Stomach smooth muscle (tissue), 2 donors: ENCODE results near the gene GPR108.
"Not testable (repeated sequence)": the region's sequence is repeated elsewhere in the genome, so short reads cannot be mapped to it uniquely, and the experiment has no call there.

ENCODE experiments used
- H3K27ac ChIP-seq: one replicate; pipeline ENCODE4 v1.7.0; 2013; ENCODE audit warnings: mild to moderate bottlenecking, low read length, inconsistent platforms
- H3K27me3 ChIP-seq, 2 donors: one replicate each; pipeline ENCODE4 v1.7.0; 2013; ENCODE audit warnings: low read length in 2 of 2; ENCODE audit not compliant: insufficient read depth in 2 of 2, control insufficient read depth in 1 of 2
- H3K36me3 ChIP-seq, 2 donors: one replicate each; pipeline ENCODE4 v1.7.0; 2013; ENCODE audit warnings: low read length in 2 of 2; ENCODE audit not compliant: control insufficient read depth in 2 of 2, insufficient read depth in 2 of 2
- H3K4me1 ChIP-seq: one replicate; pipeline ENCODE4 v1.7.0; 2013; ENCODE audit warnings: low read length; ENCODE audit not compliant: control insufficient read depth, insufficient read depth
- H3K4me3 ChIP-seq, 2 donors: one replicate each; pipeline ENCODE4 v1.7.0; 2013; ENCODE audit warnings: low read length in 2 of 2
- H3K9ac ChIP-seq, 2 donors: one replicate each; pipeline ENCODE4 v1.7.0; 2013; ENCODE audit warnings: low read length in 2 of 2, mild to moderate bottlenecking in 1 of 2
- H3K9me3 ChIP-seq, 2 donors: one replicate each; pipeline ENCODE4 v1.7.0; 2013; ENCODE audit warnings: low read length in 2 of 2; ENCODE audit not compliant: control insufficient read depth in 2 of 2
- donor health status: healthy.
- donor health status: Pancreatic carcinoma.

The GPR108 gene

DNA sequence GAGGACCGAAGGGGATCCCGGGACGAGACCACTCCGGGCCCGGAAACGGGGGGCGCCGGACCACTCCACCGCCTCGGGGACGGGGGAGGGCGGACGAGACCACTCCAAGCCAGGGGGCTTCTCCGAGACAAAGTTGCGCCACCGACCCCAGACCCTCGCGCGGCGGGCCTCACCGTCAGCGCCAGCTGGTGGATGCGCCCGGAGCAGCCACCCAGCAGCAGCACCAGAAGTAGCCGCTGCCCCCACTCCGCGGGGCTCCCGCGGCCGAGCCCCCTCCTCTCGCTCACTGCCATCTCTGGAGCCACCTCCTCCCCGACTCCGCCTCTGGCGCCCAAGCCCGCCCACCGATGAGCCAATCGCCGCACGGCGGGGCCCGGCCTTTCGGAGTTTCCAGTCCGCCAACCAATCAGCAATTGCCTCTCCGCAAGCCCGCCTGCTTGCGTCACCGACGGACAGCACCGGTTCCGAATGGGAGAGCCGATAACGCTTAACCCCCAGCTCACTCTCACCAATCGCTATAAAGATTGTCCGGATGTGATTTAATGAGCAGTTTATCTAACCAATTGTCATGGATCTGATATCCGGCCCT, at the start of gene GPR108:
Gene GPR108, minus strand, starts transcription at position 297 of the 589 bp plus-strand sequence. Its CDS starts 4 bp downstream, at position 293.
- peak within 1 kb of the TSS; percentile 85 to 90 for H3K4me3 ChIP-seq
- H3K4me1 ChIP-seq: peaks cover 43% of the 10 kb centered on the region
- H3K36me3 ChIP-seq: peaks cover 5% of the 10 kb centered on the region in 2 donors
- H3K27ac ChIP-seq: peak within 1 kb of the TSS; percentile 97
- peak within 1 kb of the TSS; percentile 86 to 87 for H3K9ac ChIP-seq
- H3K9me3 ChIP-seq: no peaks in the 10 kb centered on the region
- H3K27me3 ChIP-seq: no peaks in the 10 kb centered on the region

DNA sequence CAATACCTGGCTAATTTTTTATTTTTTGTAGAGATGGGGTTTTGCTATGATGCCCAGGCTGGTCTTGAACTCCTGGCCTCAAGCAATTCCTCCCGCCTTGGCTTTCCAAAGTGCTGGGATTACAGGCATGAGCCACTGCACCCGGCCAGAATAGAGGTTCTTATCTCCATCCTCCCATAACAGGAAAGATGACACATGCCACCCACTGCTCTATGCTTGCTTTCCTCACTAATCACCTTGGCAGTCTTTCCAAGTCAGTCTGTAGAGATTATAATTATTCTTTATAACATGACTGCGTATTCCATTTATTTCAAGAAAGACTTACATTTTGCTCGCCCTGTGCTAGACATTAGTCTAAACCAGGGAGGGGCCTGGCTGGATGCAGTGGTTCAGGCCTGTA, 41.8 kb upstream of the GPR108 start:
- H3K36me3 ChIP-seq: no peaks in the 10 kb centered on the region
- no peak overlapping the region for H3K9ac ChIP-seq
- H3K4me3 ChIP-seq: no peak overlapping the region
- H3K9me3 ChIP-seq: no peaks in the 10 kb centered on the region
- H3K4me1 ChIP-seq: peaks cover 2% of the 10 kb centered on the region
- no peak overlapping the region for H3K27ac ChIP-seq
- H3K27me3 ChIP-seq: peaks cover 0 to 2% of the 10 kb centered on the region in 2 donors

DNA sequence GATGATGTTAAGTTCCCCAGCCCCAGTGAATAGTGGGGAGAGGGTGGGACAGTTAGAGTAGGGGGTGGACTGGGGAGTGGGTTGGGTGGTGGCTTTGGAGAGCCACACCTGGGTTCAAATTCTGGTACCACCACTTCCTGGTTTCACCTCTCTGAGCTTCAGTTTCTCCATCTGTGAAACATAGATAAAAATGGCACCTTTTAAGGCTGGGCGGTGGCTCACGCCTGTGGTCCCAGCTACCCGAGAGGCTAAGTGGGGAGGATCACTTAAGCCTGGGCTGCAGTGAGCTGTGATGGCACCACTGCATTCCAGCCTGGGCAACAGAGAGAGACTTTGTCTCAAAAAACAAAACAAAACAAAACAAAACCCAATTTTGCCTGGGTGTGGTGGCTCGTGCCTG, 41.0 kb upstream of the GPR108 start:
- H3K9ac ChIP-seq: no peak overlapping the region
- H3K9me3 ChIP-seq: no peaks in the 10 kb centered on the region
- peaks cover 0 to 2% of the 10 kb centered on the region in 2 donors for H3K27me3 ChIP-seq
- H3K27ac ChIP-seq: no peak overlapping the region
- no peak overlapping the region for H3K4me3 ChIP-seq
- H3K4me1 ChIP-seq: peaks cover 3% of the 10 kb centered on the region
- H3K36me3 ChIP-seq: no peaks in the 10 kb centered on the region

DNA sequence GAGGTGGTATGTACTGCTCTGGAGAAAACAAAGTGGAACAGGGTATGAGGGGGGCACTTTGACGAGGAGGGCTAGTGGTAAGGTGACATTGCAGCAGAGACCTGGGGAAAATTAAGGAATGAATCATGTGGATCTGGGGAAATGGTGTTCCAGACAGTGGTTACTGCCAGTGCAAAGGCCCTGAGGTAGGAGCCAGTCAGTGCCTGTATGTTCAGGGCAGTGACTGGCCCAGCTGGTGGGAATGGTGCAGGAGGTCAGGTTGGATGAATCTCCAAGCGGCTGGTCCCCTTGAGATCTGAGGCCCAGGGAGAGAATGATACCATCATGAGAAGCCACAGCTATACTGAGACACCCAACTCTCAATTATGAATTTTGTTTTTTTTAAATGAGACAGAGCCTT, 40.1 kb upstream of the GPR108 start:
- peaks cover 5% of the 10 kb centered on the region for H3K4me1 ChIP-seq
- no peak overlapping the region for H3K9ac ChIP-seq
- H3K9me3 ChIP-seq: no peaks in the 10 kb centered on the region
- no peak overlapping the region for H3K27ac ChIP-seq
- no peaks in the 10 kb centered on the region for H3K36me3 ChIP-seq
- H3K4me3 ChIP-seq: no peak overlapping the region
- peaks cover 0 to 2% of the 10 kb centered on the region in 2 donors for H3K27me3 ChIP-seq

DNA sequence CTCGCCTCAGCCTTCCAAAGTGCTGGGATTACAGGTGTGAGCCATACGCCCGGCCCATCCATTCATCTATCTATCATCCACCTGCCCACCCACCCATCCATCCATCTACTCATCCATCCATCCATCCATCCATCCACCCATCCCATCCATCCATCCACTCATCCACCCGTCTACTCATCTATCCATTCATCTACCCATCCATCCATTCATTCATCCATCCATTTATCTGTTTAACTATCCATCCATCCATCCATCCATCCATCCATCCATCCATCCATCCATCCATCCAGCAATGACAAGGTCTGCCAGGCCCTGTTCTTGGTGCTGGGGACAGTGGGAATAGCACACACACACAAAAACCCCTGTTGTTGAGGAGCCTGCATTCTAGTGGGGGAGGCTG, 39.6 kb upstream of the GPR108 start:
- Histone ChIP-seq H3K27me3 (peaks cover 0 to 2% of the 10 kb centered on the region in 2 donors), H3K4me1 (peaks cover 5% of the 10 kb centered on the region), H3K4me3 (no peak overlapping the region), H3K9me3 (peaks cover 0 to under 1% of the 10 kb centered on the region in 2 donors), H3K9ac (no peak overlapping the region), H3K36me3 (no peaks in the 10 kb centered on the region), H3K27ac (no peak overlapping the region)

DNA sequence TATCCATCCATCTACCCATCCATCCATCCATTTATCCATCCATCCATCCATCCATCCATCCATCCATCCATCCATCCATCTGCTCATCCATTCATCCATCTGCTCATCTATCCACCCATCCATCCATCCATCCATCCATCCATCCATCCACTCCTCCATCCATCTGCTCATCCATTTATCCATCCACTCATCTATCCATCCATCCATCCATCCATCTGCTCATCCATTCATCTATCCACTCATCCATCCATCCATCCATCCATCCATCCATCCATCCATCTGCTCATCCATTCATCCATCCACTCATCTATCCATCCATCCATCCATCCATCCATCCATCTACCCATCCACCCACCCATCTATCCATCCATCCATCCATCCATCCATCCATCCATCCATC, 38.7 kb upstream of the GPR108 start:
- H3K9me3 ChIP-seq, H3K27me3 ChIP-seq, H3K27ac ChIP-seq, H3K36me3 ChIP-seq, H3K4me1 ChIP-seq, H3K9ac ChIP-seq, H3K4me3 ChIP-seq: not testable (repeated sequence)

DNA sequence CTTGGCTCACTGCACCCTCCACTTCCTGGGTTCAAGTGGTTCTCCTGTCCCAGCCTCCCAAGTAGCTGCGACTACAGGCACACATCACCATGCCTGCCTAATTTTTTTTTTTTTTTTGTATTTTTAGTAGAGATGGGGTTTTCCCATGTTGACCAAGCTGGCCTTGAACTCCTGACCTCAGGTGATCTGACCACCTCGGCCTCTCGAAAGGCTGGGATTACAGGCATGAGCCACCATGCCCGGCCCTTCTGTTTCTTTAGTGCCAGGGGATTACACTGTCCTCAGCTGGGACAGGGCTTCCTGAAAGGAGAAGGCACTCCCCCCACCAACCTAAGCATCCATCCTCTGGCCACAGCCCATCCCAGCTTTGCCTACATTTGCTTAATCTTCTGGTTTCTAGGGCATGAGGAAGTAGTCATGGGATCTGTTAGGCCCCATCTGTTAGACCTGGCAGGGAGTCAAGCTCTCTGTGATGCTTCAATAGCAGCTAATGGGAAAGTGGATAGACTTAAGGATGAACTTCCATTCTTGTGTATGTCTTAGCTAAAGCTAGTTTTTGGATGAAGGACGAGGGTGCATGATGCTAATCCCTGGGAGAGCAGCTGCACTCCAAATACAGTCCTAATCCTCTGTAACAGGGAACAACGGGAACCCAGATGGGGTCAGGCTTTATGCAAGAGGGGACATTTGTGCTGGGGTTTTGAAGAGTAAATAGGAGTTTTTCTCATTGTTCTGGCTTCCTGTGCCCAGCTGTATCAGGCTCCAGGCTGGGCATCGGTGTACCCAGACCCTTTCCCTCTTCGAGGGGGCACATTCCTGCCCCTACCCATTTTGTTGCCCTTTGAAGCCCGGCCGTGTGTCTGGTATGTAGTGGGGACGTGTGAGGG, 37.7 kb upstream of the GPR108 start:
- H3K27ac ChIP-seq: no peak overlapping the region
- H3K4me3 ChIP-seq: no peak overlapping the region
- H3K36me3 ChIP-seq: no peaks in the 10 kb centered on the region
- H3K27me3 ChIP-seq: peaks cover 0 to 2% of the 10 kb centered on the region in 2 donors
- H3K4me1 ChIP-seq: peaks cover 5% of the 10 kb centered on the region
- no peak overlapping the region for H3K9ac ChIP-seq
- peaks cover 0 to 3% of the 10 kb centered on the region in 2 donors for H3K9me3 ChIP-seq

DNA sequence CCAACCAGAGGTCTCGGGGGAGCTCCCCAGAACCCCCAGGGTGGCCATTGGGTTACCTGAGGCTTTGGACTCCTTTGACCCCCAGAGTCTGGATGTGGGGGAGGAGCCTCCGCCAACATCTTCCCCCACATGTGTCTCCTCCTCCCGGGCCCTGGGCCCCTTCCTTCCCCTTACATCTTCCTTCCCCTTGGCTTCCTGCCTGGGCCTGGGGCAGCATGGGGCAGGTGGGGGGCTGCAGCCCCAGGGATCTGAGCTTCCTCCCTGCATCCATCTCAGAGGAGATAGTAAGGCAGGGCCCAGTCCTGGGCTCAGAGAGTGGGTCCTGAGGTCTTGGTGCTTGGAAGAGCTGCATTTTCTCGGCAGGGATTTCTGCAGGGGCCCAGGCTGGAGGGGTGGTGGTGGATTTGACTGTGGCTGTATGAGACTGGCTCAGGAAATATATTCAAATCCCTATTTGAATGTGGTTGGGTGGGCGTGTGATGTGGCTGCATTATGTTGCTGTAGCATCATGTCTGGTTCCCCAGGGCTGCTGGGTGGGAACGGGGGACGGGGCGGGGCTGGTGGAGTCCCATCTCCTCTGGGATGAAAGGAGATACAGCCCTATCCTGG, 36.0 kb upstream of the GPR108 start:
- H3K4me1 ChIP-seq: peaks cover 5% of the 10 kb centered on the region
- no peak overlapping the region for H3K9ac ChIP-seq
- peak overlapping the region in 1 of 2 donors; percentile 44 for H3K4me3 ChIP-seq
- H3K36me3 ChIP-seq: no peaks in the 10 kb centered on the region
- peaks cover 0 to 3% of the 10 kb centered on the region in 2 donors for H3K9me3 ChIP-seq
- peaks cover 0 to 5% of the 10 kb centered on the region in 2 donors for H3K27me3 ChIP-seq
- H3K27ac ChIP-seq: no peak overlapping the region

DNA sequence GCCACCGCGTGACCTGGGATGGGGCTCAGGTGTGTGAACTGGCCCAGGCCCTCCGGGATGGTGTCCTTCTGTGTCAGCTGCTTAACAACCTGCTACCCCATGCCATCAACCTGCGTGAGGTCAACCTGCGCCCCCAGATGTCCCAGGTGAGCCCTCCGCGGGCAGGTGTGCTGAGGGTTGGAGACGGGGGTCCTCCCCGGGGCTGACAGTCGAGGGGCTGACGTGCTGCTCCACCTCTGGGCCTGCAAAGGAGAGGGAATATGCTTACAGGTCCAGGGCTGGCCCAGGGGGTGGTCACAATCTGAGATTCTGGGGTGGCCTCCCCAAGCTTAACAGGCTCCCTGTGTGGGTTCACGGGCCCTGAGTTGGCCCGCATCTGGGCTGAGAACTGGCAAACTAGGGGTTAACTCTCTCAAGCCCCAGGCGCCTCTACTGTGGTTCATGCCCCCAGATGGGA, 35.5 kb upstream of the GPR108 start:
- Histone ChIP-seq H3K9ac (no peak overlapping the region), H3K4me3 (peak overlapping the region in 1 of 2 donors; percentile 44), H3K9me3 (peaks cover 0 to 3% of the 10 kb centered on the region in 2 donors), H3K36me3 (no peaks in the 10 kb centered on the region), H3K4me1 (peaks cover 5% of the 10 kb centered on the region), H3K27me3 (peaks cover 4 to 8% of the 10 kb centered on the region in 2 donors), H3K27ac (no peak overlapping the region)

DNA sequence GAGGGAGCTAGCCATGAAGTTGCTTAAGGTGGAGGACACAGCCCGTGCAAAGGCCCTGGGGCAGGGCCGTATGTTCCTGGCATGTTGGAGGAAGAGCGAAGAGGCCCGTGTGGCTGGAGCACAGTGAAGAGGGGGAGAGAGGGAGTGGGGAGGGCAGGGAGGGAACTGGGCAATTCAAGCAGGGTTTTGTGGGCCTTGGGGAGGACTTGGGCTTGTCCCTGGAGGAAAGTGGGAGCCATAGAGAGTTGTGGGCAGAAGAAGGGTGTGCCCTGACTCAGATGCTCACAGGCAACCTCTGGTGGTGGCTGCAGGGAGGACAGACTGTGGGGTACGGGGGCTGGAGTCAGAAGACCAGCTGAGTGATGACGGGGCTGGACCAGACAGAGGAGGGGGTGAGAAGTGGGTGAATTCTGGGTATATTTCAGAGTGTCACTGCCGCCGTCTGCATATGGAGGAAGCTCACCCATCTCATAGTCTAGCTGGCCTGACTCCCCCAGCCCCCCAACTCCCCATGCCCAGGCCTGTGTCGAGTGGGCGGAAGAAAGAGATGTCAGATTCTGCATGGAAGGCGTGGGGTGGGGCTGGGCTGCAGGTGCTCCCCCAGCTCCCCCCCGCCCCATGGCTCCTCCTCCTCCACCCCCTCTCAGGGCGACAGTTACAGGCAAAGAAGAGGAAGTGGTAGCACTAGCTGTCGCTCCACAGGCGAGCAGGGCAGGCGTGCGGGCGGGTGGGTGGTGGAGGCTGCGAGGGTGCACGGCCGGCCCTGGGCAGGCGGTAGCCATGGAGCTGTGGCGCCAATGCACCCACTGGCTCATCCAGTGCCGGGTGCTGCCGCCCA, 34.9 kb upstream of the GPR108 start, which contains the start of gene VAV1:
Gene VAV1, plus strand, starts transcription at position 681 of the 838 bp plus-strand sequence. Its CDS starts 100 bp downstream, at position 781.
- no peak within 1 kb of the TSS for H3K27ac ChIP-seq
- peaks cover 11% of the 10 kb centered on the region for H3K4me1 ChIP-seq
- H3K4me3 ChIP-seq: peak within 1 kb of the TSS in 1 of 2 donors; percentile 44
- H3K9ac ChIP-seq: no peak within 1 kb of the TSS
- H3K27me3 ChIP-seq: peaks cover 11 to 13% of the 10 kb centered on the region in 2 donors
- no peaks in the 10 kb centered on the region for H3K36me3 ChIP-seq
- peaks cover 0 to 3% of the 10 kb centered on the region in 2 donors for H3K9me3 ChIP-seq
